Esophagus (tissue), 2 donors: Measurements from ENCODE around the gene SLFN13. TPM values are rescaled to one million over a fixed set of nuclear protein-coding genes. Genes with fewer than 3 reads are reported as not detected.
A peak's percentile ranks its signal among the peaks of the same experiment; 100 is the strongest.
"Not testable (repeated sequence)": the region's sequence is repeated elsewhere in the genome, so short reads cannot be mapped to it uniquely, and the experiment has no call there.

Experiments
- H3K27ac ChIP-seq, 2 donors: one replicate each; pipeline ENCODE4 v1.5.1; 2013; ENCODE audit warnings: low read depth in 2 of 2, mild to moderate bottlenecking in 2 of 2, inconsistent platforms in 1 of 2, low read length in 1 of 2, moderate library complexity in 1 of 2
- H3K27me3 ChIP-seq, 2 donors: one replicate each; pipeline ENCODE4 v1.6.1; 2013; ENCODE audit warnings: low read length in 2 of 2, control low read depth in 1 of 2, mild to moderate bottlenecking in 1 of 2; ENCODE audit not compliant: insufficient read depth in 2 of 2, control insufficient read depth in 1 of 2
- H3K36me3 ChIP-seq, 2 donors: one replicate each; pipeline ENCODE4 v1.6.1; 2013; ENCODE audit warnings: low read length in 1 of 2; ENCODE audit not compliant: control insufficient read depth in 2 of 2, insufficient read depth in 2 of 2
- H3K4me1 ChIP-seq, 2 donors: one replicate each; pipeline ENCODE4 v1.6.1; 2013; ENCODE audit warnings: low read length in 1 of 2; ENCODE audit not compliant: control insufficient read depth in 2 of 2, insufficient read depth in 2 of 2
- H3K4me3 ChIP-seq, 2 donors: one replicate each; pipeline ENCODE4 v1.5.1; 2013; ENCODE audit warnings: low read length in 2 of 2, mild to moderate bottlenecking in 2 of 2, low read depth in 1 of 2, moderate library complexity in 1 of 2
- H3K9me3 ChIP-seq, 2 donors: one replicate each; pipeline ENCODE4 v1.6.1; 2013; ENCODE audit warnings: mild to moderate bottlenecking in 2 of 2, low read depth in 1 of 2, low read length in 1 of 2, moderate library complexity in 1 of 2; ENCODE audit not compliant: control insufficient read depth in 2 of 2, insufficient read depth in 1 of 2
- WGBS, 2 donors: extraction: QIAGEN DNeasy Blood & Tissue Kit; methylation state at CpG; one replicate each; pipeline ENCODE4 v1.1.7; 2013; 5-methylcytosine and 5-hydroxymethylcytosine counted together
- polyA plus RNA-seq, 2 donors: library from polyadenylated mRNA; stranded (reverse); fragments of 200-250 nt; gene quantifications; one replicate each; pipeline ENCODE4 v1.2.3, GENCODE V29; 2013
- donor health status: healthy with polysubstance abuse.
- donor health status: Bipolar disorder and iron deficiency.

The SLFN13 gene
- polyA plus RNA-seq, 2 donors: 3.7 to 6.0 TPM

GRCh38 chr17:35476283-35476820 is 27.8 kb upstream of the SLFN13 start:
- H3K9me3 ChIP-seq: no peaks in the 10 kb centered on the region
- WGBS, 2 donors: 66 to 68% methylated on average over 2 of the region's 2 CpGs
- no peak overlapping the region for H3K27ac ChIP-seq
- no peaks in the 10 kb centered on the region for H3K4me1 ChIP-seq
- H3K36me3 ChIP-seq: no peaks in the 10 kb centered on the region
- H3K4me3 ChIP-seq: no peak overlapping the region
- no peaks in the 10 kb centered on the region for H3K27me3 ChIP-seq

GRCh38 chr17:35468475-35468874 is 19.9 kb upstream of the SLFN13 start:
- no peaks in the 10 kb centered on the region for H3K36me3 ChIP-seq
- no peaks in the 10 kb centered on the region for H3K27me3 ChIP-seq
- 78 to 81% methylated on average over 4 of the region's 4 CpGs for WGBS, 2 donors
- no peak overlapping the region for H3K27ac ChIP-seq
- no peak overlapping the region for H3K4me3 ChIP-seq
- no peaks in the 10 kb centered on the region for H3K9me3 ChIP-seq
- H3K4me1 ChIP-seq: no peaks in the 10 kb centered on the region

DNA sequence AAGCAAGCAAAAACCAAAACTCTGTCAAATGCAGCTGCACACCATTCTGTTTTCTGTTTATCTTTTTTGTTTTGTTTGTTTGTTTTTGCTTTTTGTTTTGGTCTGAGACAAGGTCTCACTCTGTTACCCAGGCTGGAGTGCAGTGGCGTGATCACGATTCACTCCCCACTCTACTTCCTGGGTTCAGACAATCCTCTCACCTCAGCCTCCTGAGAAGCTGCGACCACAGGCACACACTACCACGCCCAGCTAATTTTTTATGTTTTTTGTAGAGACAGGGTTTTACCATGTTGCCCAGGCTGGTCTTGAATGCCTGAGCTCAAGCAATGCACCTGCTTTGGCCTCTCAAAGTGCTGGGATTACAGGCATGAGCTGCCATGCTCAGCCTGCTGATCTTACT is 19.3 kb upstream of the SLFN13 start:
- Histone ChIP-seq H3K36me3 (no peaks in the 10 kb centered on the region), H3K27ac (no peak overlapping the region), H3K27me3 (no peaks in the 10 kb centered on the region), H3K4me1 (no peaks in the 10 kb centered on the region), H3K4me3 (no peak overlapping the region), H3K9me3 (no peaks in the 10 kb centered on the region)
- WGBS, 2 donors: 71 to 77% methylated on average over 4 of the region's 4 CpGs

DNA sequence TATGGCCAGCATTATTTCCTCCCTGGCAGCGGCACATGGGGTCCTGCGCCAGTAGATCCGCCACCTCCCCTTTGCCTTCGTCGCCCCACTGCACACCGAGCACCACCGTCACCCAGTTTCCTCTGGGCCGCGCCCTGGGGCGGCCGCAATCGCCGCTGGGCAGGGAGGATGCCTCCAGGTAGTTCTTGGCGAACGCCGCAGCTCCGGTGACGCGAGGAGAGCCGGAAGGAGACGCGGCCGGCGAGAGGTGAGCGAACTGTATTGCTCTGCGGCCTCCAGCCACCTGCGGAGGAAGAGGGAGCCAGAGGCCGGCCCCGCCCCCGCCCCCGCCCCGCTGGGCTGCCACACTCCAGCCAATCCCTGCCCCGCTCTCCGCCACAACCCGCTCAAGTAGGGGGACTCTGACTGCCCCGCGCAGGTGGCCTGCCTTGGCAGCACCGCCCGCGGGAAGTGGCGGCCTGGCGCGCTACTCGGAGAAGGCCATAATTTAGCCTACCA is 11.8 kb upstream of the SLFN13 start:
- no peaks in the 10 kb centered on the region for H3K36me3 ChIP-seq
- no peaks in the 10 kb centered on the region for H3K4me1 ChIP-seq
- 5 to 6% methylated on average over 42 to 44 of the region's 44 CpGs for WGBS, 2 donors
- no peak overlapping the region for H3K27ac ChIP-seq
- peak overlapping the region; percentile 7 to 29 for H3K4me3 ChIP-seq
- no peaks in the 10 kb centered on the region for H3K9me3 ChIP-seq
- H3K27me3 ChIP-seq: no peaks in the 10 kb centered on the region

DNA sequence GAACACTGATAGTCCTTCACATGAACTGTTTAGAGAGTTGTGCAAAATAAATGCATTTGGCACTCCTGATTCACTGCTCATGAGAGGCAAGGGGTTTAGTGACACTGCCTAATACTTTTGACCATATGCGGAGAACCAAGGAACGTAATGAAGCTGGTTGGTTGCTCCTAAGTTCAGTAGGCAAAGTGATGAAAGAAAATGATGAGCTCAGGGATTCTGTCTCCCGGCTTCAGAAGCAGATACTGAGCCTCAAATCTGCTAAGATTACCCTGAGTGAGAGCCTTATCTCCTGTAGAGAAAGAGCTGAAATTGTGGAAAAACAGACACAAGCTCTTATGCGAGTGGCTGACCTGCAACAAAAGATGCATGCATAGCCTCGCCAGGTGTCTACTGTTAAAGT is 5.5 kb upstream of the SLFN13 start:
- H3K9me3 ChIP-seq, H3K4me3 ChIP-seq, H3K27me3 ChIP-seq, H3K36me3 ChIP-seq, H3K4me1 ChIP-seq, H3K27ac ChIP-seq: not testable (repeated sequence)
- 89 to 94% methylated on average over 5 of the region's 5 CpGs for WGBS, 2 donors

GRCh38 chr17:35453171-35453570 is 4.6 kb upstream of the SLFN13 start:
- Histone ChIP-seq H3K9me3 (no peaks in the 10 kb centered on the region), H3K36me3 (no peaks in the 10 kb centered on the region), H3K27me3 (no peaks in the 10 kb centered on the region), H3K4me3 (no peak overlapping the region), H3K27ac (no peak overlapping the region), H3K4me1 (no peaks in the 10 kb centered on the region)
- 42 to 58% methylated on average over 1 of the region's 1 CpG for WGBS, 2 donors

GRCh38 chr17:35449371-35449931 is 885 bp upstream of the SLFN13 start:
- H3K36me3 ChIP-seq: no peaks in the 10 kb centered on the region
- no peaks in the 10 kb centered on the region for H3K9me3 ChIP-seq
- 31 to 41% methylated on average over 36 of the region's 36 CpGs for WGBS, 2 donors
- no peaks in the 10 kb centered on the region for H3K27me3 ChIP-seq
- no peaks in the 10 kb centered on the region for H3K4me1 ChIP-seq
- no peak overlapping the region for H3K4me3 ChIP-seq
- H3K27ac ChIP-seq: no peak overlapping the region

DNA sequence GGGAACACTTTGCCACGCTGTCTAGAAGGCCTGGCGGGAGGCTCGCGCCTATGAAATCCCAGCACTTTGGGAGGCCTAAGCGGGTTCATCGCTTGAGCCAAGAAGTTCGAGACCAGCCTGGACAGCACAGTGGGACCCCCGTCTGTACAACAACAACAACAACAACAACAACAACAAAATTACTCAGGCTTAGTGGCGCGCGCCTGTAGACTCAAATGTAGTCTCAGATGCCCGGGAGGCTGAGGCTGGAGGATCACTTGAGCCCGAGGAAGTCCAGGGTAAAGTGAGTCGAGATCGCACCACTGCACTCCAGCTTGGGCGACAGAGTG is 297 bp upstream of the SLFN13 start:
- 37 to 41% methylated on average over 15 to 16 of the region's 16 CpGs for WGBS, 2 donors
- no peaks in the 10 kb centered on the region for H3K9me3 ChIP-seq
- H3K36me3 ChIP-seq: no peaks in the 10 kb centered on the region
- no peak overlapping the region for H3K4me3 ChIP-seq
- no peaks in the 10 kb centered on the region for H3K27me3 ChIP-seq
- peak overlapping the region in 1 of 2 donors; percentile 66 for H3K27ac ChIP-seq
- H3K4me1 ChIP-seq: no peaks in the 10 kb centered on the region

DNA sequence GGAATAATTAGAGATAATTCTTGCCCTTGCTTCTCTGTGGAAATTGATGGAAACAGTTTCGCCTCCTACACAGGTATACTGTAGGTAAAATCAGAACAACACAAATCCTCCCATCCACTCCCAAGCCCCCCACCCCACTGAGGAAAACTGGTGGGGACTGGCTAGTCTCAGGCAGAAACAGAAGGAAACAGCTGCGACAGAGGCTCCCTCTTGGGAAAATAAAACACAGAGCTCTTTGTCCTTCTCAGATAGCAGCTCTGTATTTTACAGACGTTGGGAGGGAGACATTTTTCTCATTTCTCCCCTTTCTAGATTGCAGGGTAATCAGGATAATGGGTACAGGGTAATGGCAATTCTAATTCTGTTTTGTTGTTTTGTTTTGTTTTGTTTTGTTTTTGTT is 1.1 kb downstream of the SLFN13 start:
- Histone ChIP-seq H3K4me1 (no peaks in the 10 kb centered on the region), H3K4me3 (peak overlapping the region in 1 of 2 donors; percentile 53), H3K36me3 (no peaks in the 10 kb centered on the region), H3K27ac (peak overlapping the region in 1 of 2 donors; percentile 66), H3K9me3 (no peaks in the 10 kb centered on the region), H3K27me3 (no peaks in the 10 kb centered on the region)
- 46 to 56% methylated on average over 3 of the region's 3 CpGs for WGBS, 2 donors

GRCh38 chr17:35438433-35438832 is 10.1 kb downstream of the SLFN13 start:
- H3K27me3 ChIP-seq: no peaks in the 10 kb centered on the region
- H3K27ac ChIP-seq: no peak overlapping the region
- peaks cover 0 to 2% of the 10 kb centered on the region in 2 donors for H3K4me1 ChIP-seq
- no peaks in the 10 kb centered on the region for H3K9me3 ChIP-seq
- no peak overlapping the region for H3K4me3 ChIP-seq
- H3K36me3 ChIP-seq: no peaks in the 10 kb centered on the region
